Measurements from ENCODE around the gene DCAF7.

DNA sequence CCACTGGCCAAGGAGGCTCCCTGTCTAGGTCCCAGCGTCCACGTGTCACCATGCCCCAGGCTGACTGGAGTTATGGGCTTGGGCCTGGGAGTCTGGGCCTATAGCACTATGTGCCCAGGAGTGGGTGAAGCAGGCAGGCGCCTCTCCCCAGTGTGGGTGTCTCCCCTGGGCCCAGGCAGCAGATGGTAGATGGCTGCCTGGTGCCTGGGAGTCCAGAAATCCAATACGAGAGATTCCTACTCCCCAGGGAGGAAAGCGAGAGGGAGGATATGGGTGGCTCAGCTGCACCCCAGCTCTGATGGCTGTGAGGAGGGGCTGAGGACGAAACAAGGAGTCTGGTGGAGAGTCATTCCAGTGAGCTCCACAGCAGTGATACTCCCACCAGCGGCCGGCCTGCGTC lies 22.1 kb upstream of the DCAF7 start:
- TF ChIP-seq, protein P1, sequence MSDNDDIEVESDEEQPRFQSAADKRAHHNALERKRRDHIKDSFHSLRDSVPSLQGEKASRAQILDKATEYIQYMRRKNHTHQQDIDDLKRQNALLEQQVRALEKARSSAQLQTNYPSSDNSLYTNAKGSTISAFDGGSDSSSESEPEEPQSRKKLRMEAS (IDR thresholded peaks at IDR 0.05; ENCODE audit: low read depth, low read length): no peak
- TF ChIP-seq CTCF (IDR thresholded peaks at IDR 0.05; ENCODE audit: low read depth, low read length): no peak
